ENCODE results near the gene KSR1.

The KSR1 gene

DNA sequence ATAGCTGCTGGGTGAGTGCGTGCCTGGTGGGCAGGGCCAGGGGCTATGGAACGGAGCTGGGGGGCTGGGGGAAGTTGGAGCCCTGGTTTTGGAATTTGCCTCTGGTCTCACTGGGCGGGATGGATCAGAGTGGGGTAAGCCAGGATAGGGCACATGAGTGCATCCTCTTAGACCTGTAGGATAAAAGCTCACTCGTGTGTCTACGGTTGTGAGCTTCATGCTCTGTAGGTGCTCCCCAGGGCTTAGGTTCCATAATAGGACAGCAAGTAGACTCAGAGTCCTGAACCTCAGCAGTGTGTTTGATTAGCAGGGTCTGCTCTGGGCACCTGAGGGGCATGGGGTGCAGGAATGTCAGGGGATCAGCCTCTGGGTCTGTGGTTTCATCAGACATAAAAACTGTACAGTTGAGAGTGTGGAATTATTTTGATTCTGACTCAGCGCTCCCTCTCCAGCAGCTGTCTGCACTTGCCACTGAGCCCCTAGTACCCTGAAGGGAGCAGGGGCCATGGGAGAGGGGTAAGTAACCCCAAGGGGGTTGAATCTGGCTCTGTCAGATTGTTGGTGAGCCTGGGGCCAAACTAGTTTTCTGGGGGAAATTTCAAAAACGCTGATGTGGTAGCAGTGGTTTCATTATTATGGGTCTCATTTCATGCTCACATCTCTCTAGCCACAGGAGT is 90.5 kb downstream of the KSR1 start:
- H3K27me3 ChIP-seq (ENCODE audit: control insufficient read depth, insufficient read depth, low read length), result peaks cover 29% of the 10 kb centered on the region
- H3K4me1 ChIP-seq (ENCODE audit: control insufficient read depth, insufficient read depth, low read length), result peaks cover 18% of the 10 kb centered on the region
- H3K9ac ChIP-seq (ENCODE audit: low read depth, low read length), result no peak overlapping the region
- H3K4me2 ChIP-seq (ENCODE audit: low read length), result no peak overlapping the region
- H3K9me3 ChIP-seq (replicated peaks; ENCODE audit: low read length), result no peaks in the 10 kb centered on the region
- H3K36me3 ChIP-seq (ENCODE audit: insufficient read depth, low read length), result no peaks in the 10 kb centered on the region
- H3K4me3 ChIP-seq (ENCODE audit: low read length), result no peak overlapping the region

DNA sequence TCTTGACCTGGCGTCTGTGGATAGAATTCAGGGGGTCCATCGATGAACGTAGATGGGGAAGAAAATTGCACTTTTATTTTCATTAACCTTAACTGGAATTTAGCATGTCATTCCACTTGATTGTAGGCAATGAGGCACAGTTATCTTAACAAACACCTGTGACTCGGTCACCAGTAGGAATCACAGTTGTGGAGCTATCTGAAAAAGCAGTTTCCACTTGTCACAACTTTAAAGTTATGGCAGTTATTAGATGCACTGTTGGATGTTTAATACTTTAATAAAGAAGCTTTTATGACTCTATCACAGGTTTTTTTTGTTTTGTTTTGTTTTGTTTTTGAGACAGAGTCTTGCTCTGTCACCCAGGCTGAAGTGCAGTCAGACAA is 91.0 kb downstream of the KSR1 start:
- no peak overlapping the region for H3K4me2 ChIP-seq (ENCODE audit: low read length)
- H3K4me3 ChIP-seq (ENCODE audit: low read length), result no peak overlapping the region
- no peaks in the 10 kb centered on the region for H3K36me3 ChIP-seq (ENCODE audit: insufficient read depth, low read length)
- no peak overlapping the region for H3K9ac ChIP-seq (ENCODE audit: low read depth, low read length)
- H3K27me3 ChIP-seq (ENCODE audit: control insufficient read depth, insufficient read depth, low read length), result peaks cover 29% of the 10 kb centered on the region
- H3K9me3 ChIP-seq (replicated peaks; ENCODE audit: low read length), result no peaks in the 10 kb centered on the region
- H3K4me1 ChIP-seq (ENCODE audit: control insufficient read depth, insufficient read depth, low read length), result peaks cover 23% of the 10 kb centered on the region

DNA sequence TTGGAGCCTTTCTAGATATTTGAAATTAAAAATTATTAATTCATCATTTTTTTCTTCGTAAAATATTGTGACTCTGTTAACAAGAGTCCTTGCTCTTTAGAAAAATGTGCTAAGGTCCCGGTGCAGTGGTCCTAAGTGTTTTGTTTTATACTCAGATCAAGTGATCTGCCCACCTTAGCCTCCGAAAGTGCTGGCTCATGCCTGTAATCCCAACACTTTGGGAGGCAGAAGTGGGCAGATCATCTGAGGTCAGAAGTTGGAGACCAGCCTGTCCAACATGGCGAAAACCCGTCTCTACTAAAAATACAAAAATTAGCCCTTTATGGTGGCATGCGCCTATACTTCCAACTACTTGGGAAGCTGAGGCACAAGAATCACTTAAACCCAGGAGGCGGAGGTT is 92.1 kb downstream of the KSR1 start:
- Histone ChIP-seq H3K4me1 (ENCODE audit: control insufficient read depth, insufficient read depth, low read length) (peaks cover 32% of the 10 kb centered on the region), H3K27me3 (ENCODE audit: control insufficient read depth, insufficient read depth, low read length) (peaks cover 29% of the 10 kb centered on the region), H3K4me2 (ENCODE audit: low read length) (no peak overlapping the region), H3K4me3 (ENCODE audit: low read length) (no peak overlapping the region), H3K9ac (ENCODE audit: low read depth, low read length) (no peak overlapping the region), H3K36me3 (ENCODE audit: insufficient read depth, low read length) (no peaks in the 10 kb centered on the region), H3K9me3 (replicated peaks; ENCODE audit: low read length) (no peaks in the 10 kb centered on the region)

DNA sequence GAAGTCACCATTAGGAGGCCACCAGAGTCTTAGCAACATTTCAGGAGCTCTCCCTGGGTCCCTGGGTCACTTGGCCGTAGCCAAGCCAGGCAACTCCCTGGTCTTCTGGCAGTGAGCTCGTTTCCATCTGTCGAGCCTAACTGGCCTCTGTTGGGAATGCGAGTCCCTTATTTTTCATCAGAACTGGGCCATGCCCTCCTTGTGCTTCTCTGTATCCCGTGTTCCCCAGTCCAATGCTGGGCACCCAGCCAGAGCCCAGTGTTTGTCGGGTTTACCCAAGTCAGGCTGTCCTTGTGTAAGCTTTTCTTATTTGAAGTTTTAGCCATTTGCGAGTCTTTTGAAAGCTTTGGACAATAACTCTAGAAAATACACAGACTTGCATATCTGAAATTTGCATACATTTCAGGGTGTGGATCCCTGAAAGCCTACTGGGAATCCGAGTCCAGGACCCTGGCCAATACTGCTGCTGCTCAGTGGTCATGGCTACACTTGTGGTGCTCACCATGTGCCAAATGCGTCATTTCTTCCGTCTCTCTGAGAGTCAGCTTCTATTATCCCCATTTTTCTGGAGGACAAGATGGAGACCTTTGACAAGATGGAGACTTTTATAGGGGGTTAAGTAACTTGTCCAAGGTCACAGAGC is 93.1 kb downstream of the KSR1 start:
- no peak overlapping the region for H3K4me2 ChIP-seq (ENCODE audit: low read length)
- peaks cover 41% of the 10 kb centered on the region for H3K4me1 ChIP-seq (ENCODE audit: control insufficient read depth, insufficient read depth, low read length)
- H3K9ac ChIP-seq (ENCODE audit: low read depth, low read length), result no peak overlapping the region
- H3K27me3 ChIP-seq (ENCODE audit: control insufficient read depth, insufficient read depth, low read length), result peaks cover 32% of the 10 kb centered on the region
- H3K9me3 ChIP-seq (replicated peaks; ENCODE audit: low read length), result no peaks in the 10 kb centered on the region
- H3K4me3 ChIP-seq (ENCODE audit: low read length), result no peak overlapping the region
- no peaks in the 10 kb centered on the region for H3K36me3 ChIP-seq (ENCODE audit: insufficient read depth, low read length)

DNA sequence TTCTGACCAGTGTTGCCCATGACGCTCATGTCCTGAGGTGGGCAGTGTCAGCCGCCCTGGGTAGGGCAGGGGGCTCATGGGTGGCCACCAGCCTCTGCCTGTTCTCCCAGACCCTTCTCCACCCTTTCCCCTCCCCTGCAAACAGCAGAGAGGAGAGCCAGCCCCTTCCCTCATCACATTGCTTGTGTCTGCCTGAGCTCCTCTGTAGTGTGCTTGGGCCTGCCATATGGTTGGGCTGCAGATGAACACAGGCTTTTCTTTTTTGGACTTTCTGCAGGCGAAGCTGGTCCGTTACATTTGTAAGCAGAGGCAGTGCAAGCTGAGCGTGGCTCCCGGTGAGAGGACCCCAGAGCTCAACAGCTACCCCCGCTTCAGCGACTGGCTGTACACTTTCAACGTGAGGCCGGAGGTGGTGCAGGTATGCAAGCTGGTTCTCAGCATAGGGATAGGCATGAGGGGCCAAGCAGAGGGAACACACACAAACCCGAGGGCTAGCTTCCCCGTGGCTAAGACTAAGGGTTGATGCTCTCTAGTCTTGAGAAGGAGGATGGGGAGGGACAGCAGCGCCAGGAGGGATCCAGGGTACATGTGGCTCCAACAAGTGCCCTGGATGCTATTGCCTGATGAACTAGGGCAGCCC is 94.2 kb downstream of the KSR1 start:
- Histone ChIP-seq H3K9ac (ENCODE audit: low read depth, low read length) (no peak overlapping the region), H3K36me3 (ENCODE audit: insufficient read depth, low read length) (no peaks in the 10 kb centered on the region), H3K27me3 (ENCODE audit: control insufficient read depth, insufficient read depth, low read length) (peaks cover 22% of the 10 kb centered on the region), H3K9me3 (replicated peaks; ENCODE audit: low read length) (no peaks in the 10 kb centered on the region), H3K4me3 (ENCODE audit: low read length) (no peak overlapping the region), H3K4me1 (ENCODE audit: control insufficient read depth, insufficient read depth, low read length) (peaks cover 41% of the 10 kb centered on the region), H3K4me2 (ENCODE audit: low read length) (no peak overlapping the region)

DNA sequence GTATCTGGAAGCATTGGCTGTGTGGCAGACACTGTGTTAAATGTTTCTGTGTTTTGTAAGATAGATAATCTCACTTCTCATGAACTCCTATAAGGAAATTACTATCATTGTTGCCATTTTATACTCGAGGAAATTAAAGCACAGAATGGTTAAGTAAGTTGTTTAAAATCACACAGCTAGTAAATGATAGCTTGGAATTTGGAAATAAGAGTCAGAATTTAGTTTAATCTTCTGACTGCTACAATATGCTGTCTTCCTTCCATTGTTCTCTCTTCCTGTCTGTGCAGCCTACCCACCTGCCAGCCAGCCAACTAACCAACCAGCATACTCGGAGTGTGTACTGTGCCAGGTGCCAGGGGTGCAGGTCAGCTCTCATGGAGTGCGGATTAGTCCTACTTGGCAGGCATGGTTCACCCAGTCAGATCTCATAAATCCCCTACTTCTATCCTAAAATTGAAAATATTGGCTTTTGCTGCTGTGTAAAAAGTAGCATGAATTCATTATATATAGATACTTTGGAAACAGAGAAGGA is 94.8 kb downstream of the KSR1 start:
- H3K9ac ChIP-seq (ENCODE audit: low read depth, low read length), result no peak overlapping the region
- no peak overlapping the region for H3K4me2 ChIP-seq (ENCODE audit: low read length)
- H3K4me3 ChIP-seq (ENCODE audit: low read length), result no peak overlapping the region
- H3K36me3 ChIP-seq (ENCODE audit: insufficient read depth, low read length), result no peaks in the 10 kb centered on the region
- no peaks in the 10 kb centered on the region for H3K9me3 ChIP-seq (replicated peaks; ENCODE audit: low read length)
- peaks cover 36% of the 10 kb centered on the region for H3K4me1 ChIP-seq (ENCODE audit: control insufficient read depth, insufficient read depth, low read length)
- H3K27me3 ChIP-seq (ENCODE audit: control insufficient read depth, insufficient read depth, low read length), result peaks cover 20% of the 10 kb centered on the region

DNA sequence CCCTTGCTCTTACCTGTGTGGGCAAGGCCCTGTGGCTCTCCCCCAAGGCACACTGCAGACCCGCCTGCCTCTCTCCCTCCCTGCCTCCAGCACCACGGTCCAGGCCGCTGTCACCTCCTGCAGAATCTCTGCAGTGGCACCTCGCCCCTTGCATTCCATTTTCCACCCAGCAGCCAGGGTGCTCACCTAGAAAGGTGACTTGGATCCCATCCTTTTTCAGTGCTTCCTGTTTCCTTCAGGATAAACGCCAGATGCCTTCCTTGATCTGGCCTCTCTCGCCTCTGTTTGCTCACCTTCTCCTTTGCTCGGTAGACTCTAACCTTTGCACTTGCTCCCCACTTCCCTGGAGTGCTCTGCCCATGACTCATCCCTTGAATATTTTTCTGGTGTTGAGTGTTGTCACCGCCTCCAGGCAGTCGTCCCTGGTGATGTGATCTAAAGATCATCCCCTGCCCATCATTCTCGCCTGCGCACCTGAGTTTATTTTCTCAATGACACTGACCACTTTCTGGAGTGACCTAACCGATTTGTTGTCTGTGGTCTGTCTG is 95.5 kb downstream of the KSR1 start:
- no peaks in the 10 kb centered on the region for H3K9me3 ChIP-seq (replicated peaks; ENCODE audit: low read length)
- no peak overlapping the region for H3K4me2 ChIP-seq (ENCODE audit: low read length)
- no peak overlapping the region for H3K9ac ChIP-seq (ENCODE audit: low read depth, low read length)
- H3K27me3 ChIP-seq (ENCODE audit: control insufficient read depth, insufficient read depth, low read length), result peaks cover 20% of the 10 kb centered on the region
- H3K36me3 ChIP-seq (ENCODE audit: insufficient read depth, low read length), result no peaks in the 10 kb centered on the region
- peaks cover 29% of the 10 kb centered on the region for H3K4me1 ChIP-seq (ENCODE audit: control insufficient read depth, insufficient read depth, low read length)
- no peak overlapping the region for H3K4me3 ChIP-seq (ENCODE audit: low read length)

DNA sequence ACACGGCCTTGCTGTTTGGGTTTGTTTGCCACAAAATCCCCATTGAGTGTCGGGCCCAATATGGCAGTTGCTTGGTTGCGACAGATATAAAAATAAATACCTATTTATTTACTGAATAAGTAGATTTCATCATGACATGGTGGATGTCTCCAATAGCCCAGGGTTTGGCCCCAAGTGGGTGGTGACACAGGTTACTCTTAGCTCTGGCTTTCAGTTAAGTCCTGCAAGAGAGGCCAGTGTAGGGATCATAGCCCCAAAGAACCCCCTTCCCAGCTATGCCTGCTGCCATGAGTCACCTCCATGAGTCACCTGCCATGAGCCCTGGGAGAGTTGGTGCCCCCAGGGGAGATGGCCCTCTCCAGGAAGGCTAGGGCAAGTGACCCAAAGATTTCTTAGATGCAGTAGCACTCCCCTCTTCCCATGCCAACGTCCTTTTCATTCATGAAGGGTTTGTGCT is 96.1 kb downstream of the KSR1 start:
- Histone ChIP-seq H3K4me1 (ENCODE audit: control insufficient read depth, insufficient read depth, low read length) (peaks cover 24% of the 10 kb centered on the region), H3K4me2 (ENCODE audit: low read length) (no peak overlapping the region), H3K9ac (ENCODE audit: low read depth, low read length) (no peak overlapping the region), H3K36me3 (ENCODE audit: insufficient read depth, low read length) (no peaks in the 10 kb centered on the region), H3K4me3 (ENCODE audit: low read length) (no peak overlapping the region), H3K9me3 (replicated peaks; ENCODE audit: low read length) (no peaks in the 10 kb centered on the region), H3K27me3 (ENCODE audit: control insufficient read depth, insufficient read depth, low read length) (peaks cover 20% of the 10 kb centered on the region)

DNA sequence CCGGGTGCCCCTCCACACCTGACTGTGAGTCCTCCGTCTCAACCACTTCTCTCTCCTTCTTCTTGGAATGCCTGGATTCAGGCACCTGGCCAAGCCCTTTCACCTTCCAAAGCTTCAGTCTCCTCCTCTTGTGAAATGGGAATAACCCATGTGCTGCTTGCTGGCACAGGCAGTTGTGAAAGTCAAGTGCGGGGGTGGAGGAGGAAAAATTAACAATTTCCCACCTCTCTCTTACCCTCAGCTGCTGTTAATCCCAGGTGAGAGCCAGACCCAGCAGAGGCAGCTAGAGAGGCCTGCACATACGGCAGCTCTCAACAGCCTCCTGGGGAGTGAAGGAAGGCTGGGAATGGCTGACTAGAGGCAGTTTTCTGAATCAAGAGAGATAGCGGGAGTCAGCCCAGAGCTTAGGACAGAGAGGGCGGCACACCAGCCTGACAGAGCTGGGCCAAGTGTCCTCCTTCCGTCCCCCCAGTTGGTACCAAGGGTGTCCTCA is 96.8 kb downstream of the KSR1 start:
- no peak overlapping the region for H3K4me3 ChIP-seq (ENCODE audit: low read length)
- peaks cover 20% of the 10 kb centered on the region for H3K27me3 ChIP-seq (ENCODE audit: control insufficient read depth, insufficient read depth, low read length)
- no peak overlapping the region for H3K9ac ChIP-seq (ENCODE audit: low read depth, low read length)
- peaks cover 24% of the 10 kb centered on the region for H3K4me1 ChIP-seq (ENCODE audit: control insufficient read depth, insufficient read depth, low read length)
- H3K4me2 ChIP-seq (ENCODE audit: low read length), result no peak overlapping the region
- no peaks in the 10 kb centered on the region for H3K36me3 ChIP-seq (ENCODE audit: insufficient read depth, low read length)
- H3K9me3 ChIP-seq (replicated peaks; ENCODE audit: low read length), result no peaks in the 10 kb centered on the region

DNA sequence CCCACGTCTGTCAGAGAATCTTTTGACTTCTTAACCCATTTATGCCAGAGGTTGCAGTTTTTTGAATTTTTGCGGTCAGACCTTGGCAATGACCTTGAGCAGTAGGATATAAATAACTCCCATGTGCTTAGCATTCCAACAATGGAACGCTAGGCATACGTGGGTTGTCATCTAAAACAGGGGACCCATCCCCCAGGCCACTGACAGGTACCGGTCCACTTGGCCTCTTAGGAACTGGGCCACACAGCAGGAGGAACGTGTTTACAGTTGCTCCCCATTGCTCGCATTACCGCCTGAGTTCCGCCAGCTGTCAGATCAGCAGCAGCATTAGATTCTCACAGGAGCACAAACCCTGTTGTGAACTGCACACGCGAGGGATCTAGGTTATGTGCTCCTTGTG is 97.9 kb downstream of the KSR1 start:
- Histone ChIP-seq H3K27me3 (ENCODE audit: control insufficient read depth, insufficient read depth, low read length) (peaks cover 15% of the 10 kb centered on the region), H3K4me1 (ENCODE audit: control insufficient read depth, insufficient read depth, low read length) (peaks cover 24% of the 10 kb centered on the region), H3K9me3 (replicated peaks; ENCODE audit: low read length) (no peaks in the 10 kb centered on the region), H3K4me3 (ENCODE audit: low read length) (no peak overlapping the region), H3K9ac (ENCODE audit: low read depth, low read length) (no peak overlapping the region), H3K4me2 (ENCODE audit: low read length) (no peak overlapping the region), H3K36me3 (ENCODE audit: insufficient read depth, low read length) (no peaks in the 10 kb centered on the region)

DNA sequence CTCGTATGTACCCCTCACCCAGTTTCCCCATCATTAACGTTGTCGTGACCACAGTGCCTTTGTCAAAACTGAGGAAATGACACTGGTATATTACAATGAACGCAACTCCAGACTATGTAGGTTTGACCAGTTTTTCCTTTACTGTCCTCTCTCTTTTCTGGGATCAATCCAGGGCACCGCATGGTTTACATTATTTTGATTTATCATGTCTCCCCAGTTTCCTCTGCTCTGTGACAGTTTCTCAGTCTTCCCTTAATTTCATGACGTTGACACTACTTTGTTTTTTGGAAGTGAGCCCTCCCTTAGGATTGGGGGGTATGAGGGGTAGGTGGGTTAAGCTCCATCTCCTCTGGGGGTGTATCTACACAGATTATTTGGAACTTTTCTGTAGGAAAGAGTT is 98.7 kb downstream of the KSR1 start:
- no peak overlapping the region for H3K4me3 ChIP-seq (ENCODE audit: low read length)

More for the DNA sequence above, 98.7 kb downstream of the KSR1 start:
- no peaks in the 10 kb centered on the region for H3K36me3 ChIP-seq (ENCODE audit: insufficient read depth, low read length)
- no peaks in the 10 kb centered on the region for H3K9me3 ChIP-seq (replicated peaks; ENCODE audit: low read length)
- H3K4me2 ChIP-seq (ENCODE audit: low read length), result no peak overlapping the region
- H3K4me1 ChIP-seq (ENCODE audit: control insufficient read depth, insufficient read depth, low read length), result peaks cover 29% of the 10 kb centered on the region
- peaks cover 8% of the 10 kb centered on the region for H3K27me3 ChIP-seq (ENCODE audit: control insufficient read depth, insufficient read depth, low read length)
- H3K9ac ChIP-seq (ENCODE audit: low read depth, low read length), result no peak overlapping the region
